NCI-H460 (cell line): ENCODE data around the gene GAMT. TPM values are rescaled to one million over a fixed set of nuclear protein-coding genes. Genes with fewer than 3 reads are reported as not detected.

Experiments
- DNase-seq: peaks from one replicate; pipeline ENCODE4 v3.0.0-alpha.2; 2016; ENCODE audit warnings: low read depth; ENCODE audit errors: extremely low read depth
- total RNA-seq: library from RNA; depleted of rRNA; stranded (reverse); fragments of >200 nt; shearing (Covaris generic); gene quantifications from 2 replicates; pipeline ENCODE4 v1.2.3, GENCODE V29; 2014

Gene GAMT
- total RNA-seq, 1 experiment from 2014 or later, result 10.3 TPM

GRCh38 chr19:1402411-1403070 lies 1.2 kb upstream of the GAMT start:
- DNase-seq, result no peak

- DNase-seq, result no peak
These were observed 511 bp upstream of the GAMT start for GRCh38 chr19:1401889-1402217.

GRCh38 chr19:1400281-1401137 lies 833 bp downstream of the GAMT start:
- no peak for DNase-seq

- DNase-seq, result no peak
These were observed 1.6 kb downstream of the GAMT start for GRCh38 chr19:1399745-1400144.

- no peak for DNase-seq
These were observed 2.3 kb downstream of the GAMT start for GRCh38 chr19:1399079-1399478.

- no peak for DNase-seq
These were observed 3.5 kb downstream of the GAMT start for GRCh38 chr19:1397838-1398237.

- DNase-seq, result no peak
These were observed 4.3 kb downstream of the GAMT start for GRCh38 chr19:1396768-1397679.

GRCh38 chr19:1396019-1396767 lies 5.1 kb downstream of the GAMT start:
- no peak for DNase-seq

GRCh38 chr19:1395194-1396018 lies 5.9 kb downstream of the GAMT start:
- no peak for DNase-seq

- DNase-seq, result no peak
These were observed 6.8 kb downstream of the GAMT start for GRCh38 chr19:1394252-1395193.

GRCh38 chr19:1393841-1394240 lies 7.5 kb downstream of the GAMT start:
- no peak for DNase-seq

- no peak for DNase-seq
These were observed 8.3 kb downstream of the GAMT start for GRCh38 chr19:1392939-1393530.

- DNase-seq, result no peak
These were observed 8.9 kb downstream of the GAMT start for GRCh38 chr19:1392407-1392806.

- DNase-seq, result no peak
These were observed 10.4 kb downstream of the GAMT start for GRCh38 chr19:1390890-1391423.

GRCh38 chr19:1389033-1389940 lies 12.1 kb downstream of the GAMT start:
- DNase-seq, result no peak

GRCh38 chr19:1388637-1389026 lies 12.7 kb downstream of the GAMT start:
- DNase-seq, result no peak
